ENCODE measurements around the gene PPP1R12A. TPM values are rescaled to one million over a fixed set of nuclear protein-coding genes. Genes with fewer than 3 reads are reported as not detected.
"Not testable (repeated sequence)": the region's sequence is repeated elsewhere in the genome, so short reads cannot be mapped to it uniquely, and the experiment has no call there.

The PPP1R12A gene
- polyA plus RNA-seq, 2 of the 4 experiments (the other 2 are of a cell fraction): 28.0 to 74.8 TPM

- Histone ChIP-seq H3K4me2 (0 out of 3 replicates have a peak overlapping the region, but pooled peaks have one; percentile 42), H3K4me3 (no peak overlapping the region), H3K9me3 (no peaks in the 10 kb centered on the region), H3K27ac (peak overlapping the region in 1 of 2 experiments; percentile 72; a peak in 3 of 6 replicates), H3K4me1 (peaks cover 12% of the 10 kb centered on the region)
- CTCF ChIA-PET: interaction anchor here (0.8 to 1.0 kb wide), 2 partner anchors 10 to 47 kb away, joined by 3 read pairs; no protein-coding TSS in a partner anchor
- ATAC-seq: no peak
- TF ChIP-seq USF2 (IDR thresholded peaks at IDR 0.05) (no peak), CHD4 (IDR thresholded peaks at IDR 0.05; ENCODE audit: borderline replicate concordance) (no peak), HOXB5 (CRISPR knock-in tag; IDR thresholded peaks at IDR 0.05) (no peak), SMC3 (IDR thresholded peaks at IDR 0.05) (no peak), MAZ (IDR thresholded peaks at IDR 0.05; ENCODE audit: borderline replicate concordance, low read depth, low read length) (no peak), ZSCAN20 (CRISPR knock-in tag; IDR thresholded peaks at IDR 0.05) (no peak), MAFK (IDR thresholded peaks at IDR 0.05; ENCODE audit: partially characterized antibody) (no peak), REST (IDR thresholded peaks at IDR 0.05) (no peak), MYC (IDR thresholded peaks at IDR 0.05; ENCODE audit: borderline replicate concordance, low read length) (no peak), JUN (IDR thresholded peaks at IDR 0.05) (no peak)
- 50% methylated on average over 5 of the region's 5 CpGs for WGBS (ENCODE audit: missing lambda C conversion rate)
- DNase-seq (ENCODE audit: low read depth in 1 of 2, low spot score in 1 of 2): no peak
- no peak for FAIRE-seq
- POLR2A ChIA-PET: no interaction called here
Measured at GRCh38 chr12:79982086-79983062, 47.5 kb upstream of the PPP1R12A start.

- H3K4me2 ChIP-seq: no peak overlapping the region
- no CpG with 5 or more reads among the region's 1 CpG for WGBS (ENCODE audit: missing lambda C conversion rate)
- no peak for DNase-seq (ENCODE audit: low read depth in 1 of 2, low spot score in 1 of 2)
- CTCF ChIA-PET: no interaction called here
- no peaks in the 10 kb centered on the region for H3K9me3 ChIP-seq
- FAIRE-seq: no peak
- POLR2A ChIA-PET: no interaction called here
- no peak overlapping the region for H3K27ac ChIP-seq
- no peak for ATAC-seq
- no peak overlapping the region for H3K4me3 ChIP-seq
- H3K4me1 ChIP-seq: peaks cover 7% of the 10 kb centered on the region
- TF ChIP-seq RARB (CRISPR knock-in tag; IDR thresholded peaks at IDR 0.05) (no peak), HOXB13 (CRISPR knock-in tag; IDR thresholded peaks at IDR 0.05; ENCODE audit: low read depth) (no peak), TP53 (CRISPR knock-in tag; IDR thresholded peaks at IDR 0.05) (no peak), RCOR1 (IDR thresholded peaks at IDR 0.05; ENCODE audit: low read depth, low read length) (no peak), MAZ (IDR thresholded peaks at IDR 0.05; ENCODE audit: borderline replicate concordance, low read depth, low read length) (no peak)
Measured at GRCh38 chr12:79978692-79979091, 43.8 kb upstream of the PPP1R12A start.

- H3K9me3 ChIP-seq; DNase-seq (ENCODE audit: low read depth in 1 of 2, low spot score in 1 of 2); H3K4me2 ChIP-seq; H3K27ac ChIP-seq; POLR2A ChIA-PET; ATAC-seq; H3K4me1 ChIP-seq; H3K4me3 ChIP-seq: not testable (repeated sequence)
- WGBS (ENCODE audit: missing lambda C conversion rate): 68% methylated on average over 3 of the region's 3 CpGs
- CTCF ChIA-PET: interaction anchor here (0.7 kb wide), 1 partner anchor 185 kb away, joined by 4 read pairs; no protein-coding TSS in a partner anchor
- peak; percentile 63 for FAIRE-seq
Measured at GRCh38 chr12:79977856-79978460, 43.1 kb upstream of the PPP1R12A start.
